ENCODE data around the gene PHETA1. TPM values are rescaled to one million over a fixed set of nuclear protein-coding genes. Genes with fewer than 3 reads are reported as not detected.

The PHETA1 gene
- total and polyA plus RNA-seq, 2 of the 13 experiments (the other 11 are each of a cell fraction or from before 2014, with no cell fraction given) = 11.3 to 20.8 TPM

GRCh38 chr12:111361717-111362576, 6.9 kb downstream of the PHETA1 start (continued):
- no peak for TF ChIP-seq HOMEZ (CRISPR knock-in tag; IDR thresholded peaks at IDR 0.05; ENCODE audit: low read depth)
- no peak for TF ChIP-seq ZFP1 (CRISPR knock-in tag; IDR thresholded peaks at IDR 0.05)
- peak; percentile 34 for TF ChIP-seq AGO2 (optimal IDR thresholded peaks at IDR 0.05; ENCODE audit: low read depth, low read length)
- TF ChIP-seq PATZ1 (CRISPR knock-in tag; IDR thresholded peaks at IDR 0.05) = peak; percentile 33; the same call in 1 of the 2 replicates
- TF ChIP-seq PAWR (CRISPR knock-in tag; IDR thresholded peaks at IDR 0.05; ENCODE audit: borderline replicate concordance) = no peak
- no peak for TF ChIP-seq ZNF253 (CRISPR knock-in tag; IDR thresholded peaks at IDR 0.05; ENCODE audit: borderline replicate concordance)
- TF ChIP-seq ZNF44 (CRISPR knock-in tag; IDR thresholded peaks at IDR 0.05) = no peak
- TF ChIP-seq ZNF780A (CRISPR knock-in tag; IDR thresholded peaks at IDR 0.05) = no peak
- no peak for TF ChIP-seq LRRFIP1 (CRISPR knock-in tag; conservative IDR thresholded peaks at IDR 0.05)
- no peak for TF ChIP-seq RBM39 (IDR thresholded peaks at IDR 0.05; ENCODE audit: low read depth, low read length, poor library complexity, severe bottlenecking)
- no peak for TF ChIP-seq BATF2 (CRISPR knock-in tag; IDR thresholded peaks at IDR 0.05)
- TF ChIP-seq SAP130 (CRISPR knock-in tag; IDR thresholded peaks at IDR 0.05; ENCODE audit: low read depth) = peak; percentile 34; the same call in 1 of the 2 replicates
- TF ChIP-seq RFX1 (IDR thresholded peaks at IDR 0.05) = no peak
- TF ChIP-seq, protein P1, sequence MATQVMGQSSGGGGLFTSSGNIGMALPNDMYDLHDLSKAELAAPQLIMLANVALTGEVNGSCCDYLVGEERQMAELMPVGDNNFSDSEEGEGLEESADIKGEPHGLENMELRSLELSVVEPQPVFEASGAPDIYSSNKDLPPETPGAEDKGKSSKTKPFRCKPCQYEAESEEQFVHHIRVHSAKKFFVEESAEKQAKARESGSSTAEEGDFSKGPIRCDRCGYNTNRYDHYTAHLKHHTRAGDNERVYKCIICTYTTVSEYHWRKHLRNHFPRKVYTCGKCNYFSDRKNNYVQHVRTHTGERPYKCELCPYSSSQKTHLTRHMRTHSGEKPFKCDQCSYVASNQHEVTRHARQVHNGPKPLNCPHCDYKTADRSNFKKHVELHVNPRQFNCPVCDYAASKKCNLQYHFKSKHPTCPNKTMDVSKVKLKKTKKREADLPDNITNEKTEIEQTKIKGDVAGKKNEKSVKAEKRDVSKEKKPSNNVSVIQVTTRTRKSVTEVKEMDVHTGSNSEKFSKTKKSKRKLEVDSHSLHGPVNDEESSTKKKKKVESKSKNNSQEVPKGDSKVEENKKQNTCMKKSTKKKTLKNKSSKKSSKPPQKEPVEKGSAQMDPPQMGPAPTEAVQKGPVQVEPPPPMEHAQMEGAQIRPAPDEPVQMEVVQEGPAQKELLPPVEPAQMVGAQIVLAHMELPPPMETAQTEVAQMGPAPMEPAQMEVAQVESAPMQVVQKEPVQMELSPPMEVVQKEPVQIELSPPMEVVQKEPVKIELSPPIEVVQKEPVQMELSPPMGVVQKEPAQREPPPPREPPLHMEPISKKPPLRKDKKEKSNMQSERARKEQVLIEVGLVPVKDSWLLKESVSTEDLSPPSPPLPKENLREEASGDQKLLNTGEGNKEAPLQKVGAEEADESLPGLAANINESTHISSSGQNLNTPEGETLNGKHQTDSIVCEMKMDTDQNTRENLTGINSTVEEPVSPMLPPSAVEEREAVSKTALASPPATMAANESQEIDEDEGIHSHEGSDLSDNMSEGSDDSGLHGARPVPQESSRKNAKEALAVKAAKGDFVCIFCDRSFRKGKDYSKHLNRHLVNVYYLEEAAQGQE (IDR thresholded peaks at IDR 0.05; ENCODE audit: borderline replicate concordance in 1 of 2, low read depth in 1 of 2, low read length in 2 of 2) = no peak
- no peak for TF ChIP-seq NFKB2 (CRISPR knock-in tag; IDR thresholded peaks at IDR 0.05; ENCODE audit: borderline replicate concordance)
- TF ChIP-seq ZFP91 (CRISPR knock-in tag; IDR thresholded peaks at IDR 0.05; ENCODE audit: borderline replicate concordance) = peak; percentile 56; the same call in 1 of the 2 replicates
